HG03565 (cell line): ENCODE data around the gene FITM1.

Source experiments
- ATAC-seq: cut with Tn5 transposase; IDR thresholded peaks from one replicate; pipeline ENCODE4 v1.9.1; 2021; ENCODE audit warnings: mild to moderate bottlenecking, moderate library complexity; ENCODE audit not compliant: unreplicated experiment

Gene FITM1

DNA sequence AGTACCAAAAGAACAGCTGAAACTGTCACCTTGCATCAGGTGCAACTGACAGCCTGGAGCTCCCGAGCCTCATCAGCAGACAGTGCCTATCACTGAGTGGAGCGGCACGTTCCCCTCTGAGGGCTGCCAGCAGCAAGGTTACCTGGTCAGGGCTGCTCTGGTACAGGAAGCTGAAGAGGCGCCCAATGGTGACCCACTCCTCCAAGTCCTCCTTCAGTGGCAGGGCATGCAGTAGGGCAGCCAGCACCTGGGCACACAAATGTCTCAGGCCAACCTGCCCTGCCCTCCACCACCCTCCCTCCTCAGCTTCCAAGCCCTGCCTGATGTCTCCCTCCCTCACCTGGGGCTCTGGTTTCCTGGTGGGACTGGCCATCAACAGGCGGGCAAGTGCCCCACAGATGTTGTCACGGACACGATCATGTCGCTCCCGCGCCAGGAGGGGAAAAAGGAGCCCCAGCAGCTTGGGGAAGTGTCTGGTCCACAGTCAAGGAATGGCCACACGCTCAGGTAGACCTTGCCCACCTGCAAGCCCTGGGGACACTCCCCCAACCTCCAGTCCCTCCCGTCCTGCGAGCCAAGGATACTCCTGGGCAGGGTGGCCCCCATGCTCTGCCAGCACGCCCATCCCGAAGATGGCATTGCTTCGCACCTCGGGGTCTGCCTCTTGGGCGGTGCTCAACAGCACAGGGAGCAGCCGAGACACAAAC is 51.1 kb downstream of the FITM1 start:
- ATAC-seq = no peak
